ENCODE data around the gene SEMA3B. TPM values are rescaled to one million over a fixed set of nuclear protein-coding genes. Genes with fewer than 3 reads are reported as not detected.
A peak's percentile ranks its signal among the peaks of the same experiment; 100 is the strongest.
"Not testable (repeated sequence)": the region's sequence is repeated elsewhere in the genome, so short reads cannot be mapped to it uniquely, and the experiment has no call there.

Gene SEMA3B
- total RNA-seq, 1 experiment from 2014 or later = 4.8 TPM

GRCh38 chr3:50244813-50245212 lies 24.1 kb upstream of the SEMA3B start:
- not testable (repeated sequence) for H3K9me3 ChIP-seq (replicated peaks); DNase-seq; H3K27me3 ChIP-seq; H3K36me3 ChIP-seq; H3K4me1 ChIP-seq; H3K27ac ChIP-seq; H3K4me3 ChIP-seq

- DNase-seq = peak; percentile 36 to 55
- Histone ChIP-seq H3K4me3 (peak overlapping the region; percentile 51), H3K9me3 (replicated peaks) (no peaks in the 10 kb centered on the region), H3K27me3 (no peaks in the 10 kb centered on the region), H3K27ac (peak overlapping the region; percentile 72), H3K36me3 (no peaks in the 10 kb centered on the region), H3K4me1 (peaks cover 9% of the 10 kb centered on the region)
Measured at GRCh38 chr3:50245251-50245745, 23.6 kb upstream of the SEMA3B start.

GRCh38 chr3:50245831-50246516 lies 23.0 kb upstream of the SEMA3B start:
- Histone ChIP-seq H3K27me3 (no peaks in the 10 kb centered on the region), H3K27ac (peak overlapping the region; percentile 72), H3K4me3 (peak overlapping the region; percentile 51), H3K9me3 (replicated peaks) (no peaks in the 10 kb centered on the region), H3K36me3 (no peaks in the 10 kb centered on the region), H3K4me1 (peaks cover 9% of the 10 kb centered on the region)
- DNase-seq = peak in 1 of 2 experiments; percentile 93

GRCh38 chr3:50246517-50246954 lies 22.4 kb upstream of the SEMA3B start:
- Histone ChIP-seq H3K4me3 (peak overlapping the region; percentile 51), H3K4me1 (peaks cover 9% of the 10 kb centered on the region), H3K27ac (peak overlapping the region; percentile 72), H3K9me3 (replicated peaks) (no peaks in the 10 kb centered on the region), H3K27me3 (no peaks in the 10 kb centered on the region), H3K36me3 (no peaks in the 10 kb centered on the region)
- DNase-seq = peak; percentile 88 to 92

- no peak overlapping the region for H3K27ac ChIP-seq
Measured at GRCh38 chr3:50248387-50248786, 20.6 kb upstream of the SEMA3B start.

GRCh38 chr3:50249457-50249856 lies 19.5 kb upstream of the SEMA3B start:
- no peak for DNase-seq
- H3K27ac ChIP-seq = no peak overlapping the region
- H3K27me3 ChIP-seq = no peaks in the 10 kb centered on the region
- peaks cover 9% of the 10 kb centered on the region for H3K4me1 ChIP-seq
- no peaks in the 10 kb centered on the region for H3K36me3 ChIP-seq
- no peaks in the 10 kb centered on the region for H3K9me3 ChIP-seq (replicated peaks)
- H3K4me3 ChIP-seq = no peak overlapping the region

More at GRCh38 chr3:50248387-50248786, 20.6 kb upstream of the SEMA3B start:
- H3K36me3 ChIP-seq = no peaks in the 10 kb centered on the region
- no peaks in the 10 kb centered on the region for H3K9me3 ChIP-seq (replicated peaks)
- no peak for DNase-seq
- peaks cover 9% of the 10 kb centered on the region for H3K4me1 ChIP-seq
- no peaks in the 10 kb centered on the region for H3K27me3 ChIP-seq
- no peak overlapping the region for H3K4me3 ChIP-seq

GRCh38 chr3:50250514-50250913 lies 18.4 kb upstream of the SEMA3B start:
- Histone ChIP-seq H3K4me1 (peaks cover 8% of the 10 kb centered on the region), H3K36me3 (no peaks in the 10 kb centered on the region), H3K9me3 (replicated peaks) (no peaks in the 10 kb centered on the region), H3K27ac (no peak overlapping the region), H3K27me3 (no peaks in the 10 kb centered on the region), H3K4me3 (no peak overlapping the region)
- DNase-seq = no peak

GRCh38 chr3:50251220-50251619 lies 17.7 kb upstream of the SEMA3B start:
- Histone ChIP-seq H3K4me1 (peaks cover 6% of the 10 kb centered on the region), H3K36me3 (no peaks in the 10 kb centered on the region)

GRCh38 chr3:50254577-50255250 lies 14.2 kb upstream of the SEMA3B start:
- no peak for DNase-seq
- H3K27ac ChIP-seq = no peak overlapping the region
- peaks cover 6% of the 10 kb centered on the region; the same call in 1 of the 2 replicates for H3K36me3 ChIP-seq
- H3K27me3 ChIP-seq = no peaks in the 10 kb centered on the region
- H3K9me3 ChIP-seq (replicated peaks) = no peaks in the 10 kb centered on the region
- H3K4me1 ChIP-seq = peaks cover 18% of the 10 kb centered on the region
- no peak overlapping the region for H3K4me3 ChIP-seq

More at GRCh38 chr3:50251220-50251619, 17.7 kb upstream of the SEMA3B start:
- no peak for DNase-seq
- Histone ChIP-seq H3K27me3 (no peaks in the 10 kb centered on the region), H3K4me3 (no peak overlapping the region), H3K9me3 (replicated peaks) (no peaks in the 10 kb centered on the region), H3K27ac (no peak overlapping the region)

- peaks cover 20% of the 10 kb centered on the region for H3K4me1 ChIP-seq
- no peak overlapping the region for H3K4me3 ChIP-seq
- H3K27me3 ChIP-seq = no peaks in the 10 kb centered on the region
- peaks cover 6% of the 10 kb centered on the region; the same call in 1 of the 2 replicates for H3K36me3 ChIP-seq
- DNase-seq = no peak
- H3K9me3 ChIP-seq (replicated peaks) = no peaks in the 10 kb centered on the region
- no peak overlapping the region for H3K27ac ChIP-seq
Measured at GRCh38 chr3:50255251-50255615, 13.7 kb upstream of the SEMA3B start.

- H3K27me3 ChIP-seq = no peaks in the 10 kb centered on the region
- no peaks in the 10 kb centered on the region for H3K9me3 ChIP-seq (replicated peaks)
- H3K4me1 ChIP-seq = peaks cover 32% of the 10 kb centered on the region
- H3K4me3 ChIP-seq = no peak overlapping the region
- H3K27ac ChIP-seq = no peak overlapping the region
- DNase-seq = peak; percentile 53 to 68
- H3K36me3 ChIP-seq = peaks cover 6% of the 10 kb centered on the region; the same call in 1 of the 2 replicates
Measured at GRCh38 chr3:50256978-50257890, 11.7 kb upstream of the SEMA3B start.

- H3K27me3 ChIP-seq = no peaks in the 10 kb centered on the region
- no peak for DNase-seq
- peaks cover 6% of the 10 kb centered on the region; the same call in 1 of the 2 replicates for H3K36me3 ChIP-seq
- H3K9me3 ChIP-seq (replicated peaks) = no peaks in the 10 kb centered on the region
- H3K4me3 ChIP-seq = no peak overlapping the region
- peaks cover 32% of the 10 kb centered on the region for H3K4me1 ChIP-seq
- H3K27ac ChIP-seq = peak overlapping the region; percentile 99
Measured at GRCh38 chr3:50258029-50258680, 10.8 kb upstream of the SEMA3B start.

- peak overlapping the region; percentile 99 for H3K27ac ChIP-seq
- H3K36me3 ChIP-seq = peaks cover 6% of the 10 kb centered on the region; the same call in 1 of the 2 replicates
- H3K27me3 ChIP-seq = no peaks in the 10 kb centered on the region
- H3K4me3 ChIP-seq = no peak overlapping the region
- H3K9me3 ChIP-seq (replicated peaks) = no peaks in the 10 kb centered on the region
- peaks cover 34% of the 10 kb centered on the region for H3K4me1 ChIP-seq
- peak; percentile 40 to 46 for DNase-seq
Measured at GRCh38 chr3:50258979-50259378, 10.0 kb upstream of the SEMA3B start.

- Histone ChIP-seq H3K27ac (peak overlapping the region; percentile 99), H3K36me3 (peaks cover 6% of the 10 kb centered on the region; the same call in 1 of the 2 replicates), H3K9me3 (replicated peaks) (no peaks in the 10 kb centered on the region), H3K27me3 (no peaks in the 10 kb centered on the region), H3K4me1 (peaks cover 39% of the 10 kb centered on the region), H3K4me3 (peak overlapping the region; percentile 57)
- peak in 1 of 2 experiments; percentile 88 for DNase-seq
Measured at GRCh38 chr3:50259432-50260026, 9.4 kb upstream of the SEMA3B start.
